ENCODE results near the gene SPPL3. TPM values are rescaled to one million over a fixed set of nuclear protein-coding genes. Genes with fewer than 3 reads are reported as not detected.
A peak's percentile ranks its signal among the peaks of the same experiment; 100 is the strongest.

The SPPL3 gene
- total and polyA plus RNA-seq, 8 donors: 5.0 to 63.4 (median 18.0) TPM

DNA sequence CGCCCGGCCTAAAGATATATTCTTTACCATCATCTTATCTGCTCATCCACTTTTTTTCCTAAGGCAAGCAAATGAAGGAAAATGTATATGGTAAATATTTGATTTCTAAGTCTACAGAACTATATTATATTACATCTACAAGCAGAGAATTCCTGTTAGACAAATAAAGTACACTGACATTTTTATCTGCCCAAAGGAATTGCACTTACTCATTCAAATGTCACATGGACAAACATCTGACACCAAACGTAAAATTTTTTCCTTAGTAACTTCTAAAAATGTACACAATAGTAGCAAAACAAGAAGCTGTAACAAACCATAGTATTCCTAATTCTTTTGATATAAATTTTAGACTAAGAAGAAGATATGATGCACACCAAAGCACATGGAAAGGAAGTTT lies 51.0 kb downstream of the SPPL3 start:
- intact Hi-C loops (cut with DNase I; ENCODE audit: low total_unique reads): no loop called here
- TF ChIP-seq EP300 (IDR thresholded peaks at IDR 0.05): no peak
- H3K27ac ChIP-seq: no peak overlapping the region
- H3K4me1 ChIP-seq: peaks cover 5 to 89% (median 40%) of the 10 kb centered on the region in 4 donors
- H3K4me3 ChIP-seq: no peak overlapping the region
- DNase-seq: no peak
- H3K9me3 ChIP-seq: peaks cover 0 to 1% (median 0%) of the 10 kb centered on the region in 4 donors
- WGBS, 5 donors: 51 to 66% (median 64%) methylated on average over 3 of the region's 3 CpGs
- no peaks in the 10 kb centered on the region for H3K27me3 ChIP-seq
- no peaks in the 10 kb centered on the region for H3K36me3 ChIP-seq

DNA sequence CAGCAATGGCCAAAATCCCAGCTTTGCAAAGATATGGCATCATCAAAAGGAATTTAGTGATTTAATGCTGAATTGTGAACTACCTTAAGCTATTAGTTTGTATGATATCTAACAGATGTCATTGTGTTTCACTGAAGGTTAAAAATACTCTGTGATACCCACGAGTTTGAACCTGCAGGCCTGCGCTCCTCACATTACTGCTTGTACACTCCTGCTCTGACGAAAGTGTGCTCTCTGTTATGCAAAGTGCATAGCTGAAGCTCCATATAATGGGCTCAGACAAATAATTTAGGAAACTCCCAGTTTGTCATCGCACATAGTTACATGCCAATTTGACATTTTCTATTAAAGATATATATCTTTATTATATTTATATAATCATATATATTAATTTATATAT lies 52.2 kb downstream of the SPPL3 start:
- H3K4me1 ChIP-seq: peaks cover 14 to 91% (median 51%) of the 10 kb centered on the region in 4 donors
- no peak for DNase-seq
- H3K27ac ChIP-seq: no peak overlapping the region
- intact Hi-C loops (cut with DNase I; ENCODE audit: low total_unique reads): no loop called here
- H3K4me3 ChIP-seq: no peak overlapping the region
- TF ChIP-seq POLR2AphosphoS5 (IDR thresholded peaks at IDR 0.05): no peak
- TF ChIP-seq, protein P1, sequence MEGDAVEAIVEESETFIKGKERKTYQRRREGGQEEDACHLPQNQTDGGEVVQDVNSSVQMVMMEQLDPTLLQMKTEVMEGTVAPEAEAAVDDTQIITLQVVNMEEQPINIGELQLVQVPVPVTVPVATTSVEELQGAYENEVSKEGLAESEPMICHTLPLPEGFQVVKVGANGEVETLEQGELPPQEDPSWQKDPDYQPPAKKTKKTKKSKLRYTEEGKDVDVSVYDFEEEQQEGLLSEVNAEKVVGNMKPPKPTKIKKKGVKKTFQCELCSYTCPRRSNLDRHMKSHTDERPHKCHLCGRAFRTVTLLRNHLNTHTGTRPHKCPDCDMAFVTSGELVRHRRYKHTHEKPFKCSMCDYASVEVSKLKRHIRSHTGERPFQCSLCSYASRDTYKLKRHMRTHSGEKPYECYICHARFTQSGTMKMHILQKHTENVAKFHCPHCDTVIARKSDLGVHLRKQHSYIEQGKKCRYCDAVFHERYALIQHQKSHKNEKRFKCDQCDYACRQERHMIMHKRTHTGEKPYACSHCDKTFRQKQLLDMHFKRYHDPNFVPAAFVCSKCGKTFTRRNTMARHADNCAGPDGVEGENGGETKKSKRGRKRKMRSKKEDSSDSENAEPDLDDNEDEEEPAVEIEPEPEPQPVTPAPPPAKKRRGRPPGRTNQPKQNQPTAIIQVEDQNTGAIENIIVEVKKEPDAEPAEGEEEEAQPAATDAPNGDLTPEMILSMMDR (IDR thresholded peaks at IDR 0.05): no peak
- no peak for TF ChIP-seq POLR2A (IDR thresholded peaks at IDR 0.05)
- TF ChIP-seq EP300 (IDR thresholded peaks at IDR 0.05): no peak
- no peaks in the 10 kb centered on the region for H3K9me3 ChIP-seq
- H3K36me3 ChIP-seq: no peaks in the 10 kb centered on the region
- WGBS, 5 donors: 71 to 73% (median 72%) methylated on average over 4 of the region's 4 CpGs
- no peaks in the 10 kb centered on the region for H3K27me3 ChIP-seq

DNA sequence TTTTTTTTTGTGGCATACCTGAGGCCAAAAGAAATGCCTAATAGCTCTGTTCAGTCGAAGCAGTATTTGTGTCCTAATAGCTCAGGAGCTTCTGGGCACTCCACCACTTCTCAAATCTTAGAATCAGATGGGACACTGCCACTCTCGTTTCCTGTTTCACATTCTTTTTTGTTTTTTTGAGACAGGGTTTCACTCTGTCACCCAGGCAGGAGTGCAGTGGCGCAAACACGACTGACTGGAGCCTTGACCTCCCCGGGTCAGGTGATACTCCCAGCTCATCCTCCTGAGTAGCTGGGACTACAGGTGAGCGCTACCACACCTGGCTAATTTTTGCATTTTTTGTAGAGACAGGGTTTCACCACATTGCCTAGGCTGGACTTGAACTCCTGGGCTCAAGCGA lies 52.7 kb downstream of the SPPL3 start:
- Histone ChIP-seq H3K4me1 (peaks cover 19 to 91% (median 53%) of the 10 kb centered on the region in 4 donors), H3K36me3 (no peaks in the 10 kb centered on the region), H3K27ac (no peak overlapping the region), H3K4me3 (no peak overlapping the region), H3K27me3 (no peaks in the 10 kb centered on the region), H3K9me3 (no peaks in the 10 kb centered on the region)
- no peak for TF ChIP-seq POLR2A (IDR thresholded peaks at IDR 0.05)
- TF ChIP-seq, protein P1 (IDR thresholded peaks at IDR 0.05): no peak
- TF ChIP-seq POLR2AphosphoS5 (IDR thresholded peaks at IDR 0.05): no peak
- no peak for TF ChIP-seq EP300 (IDR thresholded peaks at IDR 0.05)
- DNase-seq: no peak
- intact Hi-C loops (cut with DNase I; ENCODE audit: low total_unique reads): no loop called here
- WGBS, 5 donors: 78 to 88% (median 83%) methylated on average over 7 of the region's 7 CpGs

DNA sequence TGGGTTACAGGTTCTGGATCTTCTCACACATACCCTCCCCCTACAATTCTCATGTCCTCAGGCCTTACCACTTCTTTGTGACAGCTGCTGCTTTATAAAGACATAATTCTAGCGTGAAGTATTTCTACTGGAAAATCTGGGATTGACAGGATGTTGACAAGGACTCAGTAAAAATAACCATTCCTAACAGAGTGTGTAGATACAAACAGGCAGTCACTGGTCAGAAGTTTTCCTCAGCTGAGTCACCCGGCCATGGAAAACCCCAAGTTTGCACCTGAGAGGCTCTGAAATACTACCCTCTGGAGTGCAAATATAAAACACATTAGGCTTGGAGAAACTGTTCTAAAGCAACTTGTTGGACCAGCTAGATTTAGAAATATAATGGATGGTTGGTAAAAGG lies 54.4 kb downstream of the SPPL3 start:
- DNase-seq: peak in 1 of 2 donors; percentile 44
- H3K27ac ChIP-seq: peak overlapping the region in 3 of 5 donors; percentile 23 to 49 (median 40)
- TF ChIP-seq, protein P1 (IDR thresholded peaks at IDR 0.05): no peak
- TF ChIP-seq EP300 (IDR thresholded peaks at IDR 0.05) (no peak), POLR2AphosphoS5 (IDR thresholded peaks at IDR 0.05) (no peak), POLR2A (IDR thresholded peaks at IDR 0.05) (no peak)
- intact Hi-C loops (cut with DNase I; ENCODE audit: low total_unique reads): no loop called here
- no peak overlapping the region for H3K4me3 ChIP-seq
- H3K9me3 ChIP-seq: no peaks in the 10 kb centered on the region
- no peaks in the 10 kb centered on the region for H3K36me3 ChIP-seq
- WGBS, 5 donors: 37 to 63% (median 53%) methylated on average over 2 of the region's 2 CpGs
- no peaks in the 10 kb centered on the region for H3K27me3 ChIP-seq
- H3K4me1 ChIP-seq: peaks cover 26 to 91% (median 55%) of the 10 kb centered on the region in 4 donors

DNA sequence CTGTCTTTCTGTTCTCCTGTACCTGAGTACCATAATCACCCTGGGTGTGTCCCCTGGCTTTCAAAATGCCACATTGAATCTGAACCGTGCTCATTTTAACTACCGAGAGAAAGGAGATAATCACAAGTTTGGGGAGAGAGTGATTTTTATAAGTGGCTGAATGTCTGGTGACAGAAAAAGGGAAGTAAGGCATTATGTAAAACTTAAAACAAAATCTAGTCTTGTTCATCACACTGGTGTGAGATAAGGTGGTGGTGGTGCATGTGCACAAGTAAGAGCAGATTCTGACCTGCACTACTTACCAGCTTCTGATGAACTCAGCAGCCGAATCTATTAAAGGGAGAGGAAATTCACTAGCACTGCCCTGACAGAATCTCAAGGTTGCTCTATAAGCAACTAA lies 56.3 kb downstream of the SPPL3 start:
- Histone ChIP-seq H3K9me3 (no peaks in the 10 kb centered on the region), H3K27me3 (no peaks in the 10 kb centered on the region), H3K27ac (peak overlapping the region in 3 of 5 donors; percentile 14 to 47 (median 25)), H3K36me3 (no peaks in the 10 kb centered on the region), H3K4me3 (no peak overlapping the region), H3K4me1 (peaks cover 19 to 92% (median 61%) of the 10 kb centered on the region in 4 donors)
- TF ChIP-seq, protein P1 (IDR thresholded peaks at IDR 0.05): no peak
- TF ChIP-seq POLR2A (IDR thresholded peaks at IDR 0.05): no peak
- intact Hi-C loops (cut with DNase I; ENCODE audit: low total_unique reads): no loop called here
- 25 to 37% (median 31%) methylated on average over 3 of the region's 3 CpGs for WGBS, 5 donors
- no peak for DNase-seq

Measured in stomach (tissue), 9 donors.